ENCODE data around the gene ENAH. TPM values are rescaled to one million over a fixed set of nuclear protein-coding genes. Genes with fewer than 3 reads are reported as not detected.

Gene ENAH
- polyA plus RNA-seq, 1 experiment, result 40.9 TPM

- no peak overlapping the region for H3K4me3 ChIP-seq (ENCODE audit: low read depth, low read length)
- ChIA-PET CTCF (interaction anchor here (1.2 to 1.4 kb wide), 2 partner anchors 61 to 237 kb away, joined by 3 to 4 read pairs; no protein-coding TSS in a partner anchor), POLR2A (no interaction called here)
- H3K36me3 ChIP-seq (ENCODE audit: control insufficient read depth, insufficient read depth, low read length), result no peaks in the 10 kb centered on the region
- H3K27me3 ChIP-seq (ENCODE audit: control insufficient read depth, insufficient read depth, low read length), result no peaks in the 10 kb centered on the region
- TF ChIP-seq, protein P1, sequence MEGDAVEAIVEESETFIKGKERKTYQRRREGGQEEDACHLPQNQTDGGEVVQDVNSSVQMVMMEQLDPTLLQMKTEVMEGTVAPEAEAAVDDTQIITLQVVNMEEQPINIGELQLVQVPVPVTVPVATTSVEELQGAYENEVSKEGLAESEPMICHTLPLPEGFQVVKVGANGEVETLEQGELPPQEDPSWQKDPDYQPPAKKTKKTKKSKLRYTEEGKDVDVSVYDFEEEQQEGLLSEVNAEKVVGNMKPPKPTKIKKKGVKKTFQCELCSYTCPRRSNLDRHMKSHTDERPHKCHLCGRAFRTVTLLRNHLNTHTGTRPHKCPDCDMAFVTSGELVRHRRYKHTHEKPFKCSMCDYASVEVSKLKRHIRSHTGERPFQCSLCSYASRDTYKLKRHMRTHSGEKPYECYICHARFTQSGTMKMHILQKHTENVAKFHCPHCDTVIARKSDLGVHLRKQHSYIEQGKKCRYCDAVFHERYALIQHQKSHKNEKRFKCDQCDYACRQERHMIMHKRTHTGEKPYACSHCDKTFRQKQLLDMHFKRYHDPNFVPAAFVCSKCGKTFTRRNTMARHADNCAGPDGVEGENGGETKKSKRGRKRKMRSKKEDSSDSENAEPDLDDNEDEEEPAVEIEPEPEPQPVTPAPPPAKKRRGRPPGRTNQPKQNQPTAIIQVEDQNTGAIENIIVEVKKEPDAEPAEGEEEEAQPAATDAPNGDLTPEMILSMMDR (IDR thresholded peaks at IDR 0.05; ENCODE audit: insufficient read depth, low read depth, low read length), result no peak
- DNase-seq (ENCODE audit: low read depth), result no peak
Observed at GRCh38 chr1:225535280-225535679, 117.6 kb downstream of the ENAH start.

- ChIA-PET CTCF (interaction anchor here (0.9 to 1.4 kb wide), 3 partner anchors 60 to 376 kb away, joined by 3 to 4 read pairs (median 3); no protein-coding TSS in a partner anchor), POLR2A (no interaction called here)
- Histone ChIP-seq H3K4me3 (ENCODE audit: low read depth, low read length) (no peak overlapping the region), H3K27me3 (ENCODE audit: control insufficient read depth, insufficient read depth, low read length) (no peaks in the 10 kb centered on the region), H3K36me3 (ENCODE audit: control insufficient read depth, insufficient read depth, low read length) (0 out of 2 replicates have a peak, but pooled peaks cover under 1% of the 10 kb centered on the region)
- TF ChIP-seq, protein P1 (IDR thresholded peaks at IDR 0.05; ENCODE audit: insufficient read depth, low read depth, low read length), result no peak
- no peak for DNase-seq (ENCODE audit: low read depth)
Observed at GRCh38 chr1:225534772-225535171, 118.2 kb downstream of the ENAH start.

DNA sequence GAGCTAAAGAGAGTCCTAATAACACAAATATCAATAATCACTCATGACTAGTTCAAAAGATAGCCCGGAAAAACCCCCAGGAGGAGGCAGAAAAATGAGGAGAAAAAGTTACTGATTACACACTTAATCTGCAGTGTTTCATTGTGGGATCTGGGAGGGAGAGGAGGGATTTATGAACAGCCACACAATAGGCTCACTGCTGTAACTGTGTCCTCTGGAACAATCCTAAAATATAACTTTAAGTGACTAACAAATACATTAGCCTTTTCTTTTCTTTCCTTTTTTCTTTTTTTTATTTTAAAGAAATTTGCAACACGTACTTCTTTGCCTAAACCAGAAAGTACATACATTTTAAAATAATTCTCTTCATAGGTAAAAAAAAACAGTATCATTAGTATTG, 118.8 kb downstream of the ENAH start:
- Histone ChIP-seq H3K27me3 (ENCODE audit: control insufficient read depth, insufficient read depth, low read length) (no peaks in the 10 kb centered on the region), H3K36me3 (ENCODE audit: control insufficient read depth, insufficient read depth, low read length) (peaks cover 2% of the 10 kb centered on the region), H3K4me3 (ENCODE audit: low read depth, low read length) (no peak overlapping the region)
- POLR2A ChIA-PET, result no interaction called here
- no peak for DNase-seq (ENCODE audit: low read depth)
- CTCF ChIA-PET, result interaction anchor here (0.6 to 1.4 kb wide), 3 partner anchors 10 to 377 kb away, joined by 3 read pairs; no protein-coding TSS in a partner anchor
- TF ChIP-seq, protein P1 (IDR thresholded peaks at IDR 0.05; ENCODE audit: insufficient read depth, low read depth, low read length), result no peak

DNA sequence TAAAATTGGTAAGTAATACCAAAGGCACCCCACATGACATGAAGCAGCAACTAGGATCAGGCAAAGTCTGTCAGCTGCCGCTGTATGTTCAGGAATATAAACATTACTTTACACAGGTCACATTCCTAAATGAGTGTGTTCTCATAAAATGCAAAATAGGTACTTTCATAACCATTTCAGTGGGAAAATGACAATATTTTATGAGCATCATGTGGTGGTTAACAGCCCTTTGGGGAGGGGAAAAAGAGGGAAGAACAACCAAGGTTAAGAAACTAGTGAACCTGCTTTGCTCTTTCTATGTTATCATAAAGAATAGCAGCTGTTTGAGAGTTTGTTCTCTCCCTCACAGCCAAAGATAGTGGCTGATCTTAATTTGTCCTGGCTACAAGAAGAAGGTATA, 119.7 kb downstream of the ENAH start:
- ChIA-PET CTCF (interaction anchor here (1.0 kb wide), 1 partner anchor 240 kb away, joined by 4 read pairs; no protein-coding TSS in a partner anchor), POLR2A (no interaction called here)
- Histone ChIP-seq H3K27me3 (ENCODE audit: control insufficient read depth, insufficient read depth, low read length) (no peaks in the 10 kb centered on the region), H3K36me3 (ENCODE audit: control insufficient read depth, insufficient read depth, low read length) (peaks cover 5% of the 10 kb centered on the region), H3K4me3 (ENCODE audit: low read depth, low read length) (no peak overlapping the region)
- TF ChIP-seq, protein P1 (IDR thresholded peaks at IDR 0.05; ENCODE audit: insufficient read depth, low read depth, low read length), result no peak
- no peak for DNase-seq (ENCODE audit: low read depth)

- DNase-seq (ENCODE audit: low read depth), result no peak
- Histone ChIP-seq H3K27me3 (ENCODE audit: control insufficient read depth, insufficient read depth, low read length) (no peaks in the 10 kb centered on the region), H3K36me3 (ENCODE audit: control insufficient read depth, insufficient read depth, low read length) (peaks cover 5% of the 10 kb centered on the region), H3K4me3 (ENCODE audit: low read depth, low read length) (no peak overlapping the region)
- CTCF ChIA-PET, result no interaction called here
- TF ChIP-seq, protein P1 (IDR thresholded peaks at IDR 0.05; ENCODE audit: insufficient read depth, low read depth, low read length), result no peak
- POLR2A ChIA-PET, result interaction anchor here (0.6 kb wide), 1 partner anchor 1616 kb away, joined by 7 read pairs; no protein-coding TSS in a partner anchor
Observed at GRCh38 chr1:225532240-225532944, 120.5 kb downstream of the ENAH start.

Data from BJ (cell line).